Measurements from ENCODE around the gene RGSL1. TPM values are rescaled to one million over a fixed set of nuclear protein-coding genes. Genes with fewer than 3 reads are reported as not detected.

Gene RGSL1
- total and polyA plus RNA-seq, 12 donors, result not detected

GRCh38 chr1:182574156-182574555 is 124.2 kb downstream of the RGSL1 start:
- Histone ChIP-seq H3K36me3 (peaks cover 0 to 65% (median 15%) of the 10 kb centered on the region in 9 donors), H3K27ac (no peak overlapping the region), H3K27me3 (no peaks in the 10 kb centered on the region), H3K9me3 (no peaks in the 10 kb centered on the region), H3K4me3 (no peak overlapping the region), H3K4me1 (peaks cover 0 to 7% (median 0%) of the 10 kb centered on the region in 9 donors)
- ATAC-seq (no peak), DNase-seq (no peak)
- TF ChIP-seq, protein P1, sequence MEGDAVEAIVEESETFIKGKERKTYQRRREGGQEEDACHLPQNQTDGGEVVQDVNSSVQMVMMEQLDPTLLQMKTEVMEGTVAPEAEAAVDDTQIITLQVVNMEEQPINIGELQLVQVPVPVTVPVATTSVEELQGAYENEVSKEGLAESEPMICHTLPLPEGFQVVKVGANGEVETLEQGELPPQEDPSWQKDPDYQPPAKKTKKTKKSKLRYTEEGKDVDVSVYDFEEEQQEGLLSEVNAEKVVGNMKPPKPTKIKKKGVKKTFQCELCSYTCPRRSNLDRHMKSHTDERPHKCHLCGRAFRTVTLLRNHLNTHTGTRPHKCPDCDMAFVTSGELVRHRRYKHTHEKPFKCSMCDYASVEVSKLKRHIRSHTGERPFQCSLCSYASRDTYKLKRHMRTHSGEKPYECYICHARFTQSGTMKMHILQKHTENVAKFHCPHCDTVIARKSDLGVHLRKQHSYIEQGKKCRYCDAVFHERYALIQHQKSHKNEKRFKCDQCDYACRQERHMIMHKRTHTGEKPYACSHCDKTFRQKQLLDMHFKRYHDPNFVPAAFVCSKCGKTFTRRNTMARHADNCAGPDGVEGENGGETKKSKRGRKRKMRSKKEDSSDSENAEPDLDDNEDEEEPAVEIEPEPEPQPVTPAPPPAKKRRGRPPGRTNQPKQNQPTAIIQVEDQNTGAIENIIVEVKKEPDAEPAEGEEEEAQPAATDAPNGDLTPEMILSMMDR (IDR thresholded peaks at IDR 0.05), result no peak
- WGBS, 2 donors, result 95 to 97% methylated on average over 4 of the region's 4 CpGs
- intact Hi-C loops (cut with DNase I), result no loop called here

DNA sequence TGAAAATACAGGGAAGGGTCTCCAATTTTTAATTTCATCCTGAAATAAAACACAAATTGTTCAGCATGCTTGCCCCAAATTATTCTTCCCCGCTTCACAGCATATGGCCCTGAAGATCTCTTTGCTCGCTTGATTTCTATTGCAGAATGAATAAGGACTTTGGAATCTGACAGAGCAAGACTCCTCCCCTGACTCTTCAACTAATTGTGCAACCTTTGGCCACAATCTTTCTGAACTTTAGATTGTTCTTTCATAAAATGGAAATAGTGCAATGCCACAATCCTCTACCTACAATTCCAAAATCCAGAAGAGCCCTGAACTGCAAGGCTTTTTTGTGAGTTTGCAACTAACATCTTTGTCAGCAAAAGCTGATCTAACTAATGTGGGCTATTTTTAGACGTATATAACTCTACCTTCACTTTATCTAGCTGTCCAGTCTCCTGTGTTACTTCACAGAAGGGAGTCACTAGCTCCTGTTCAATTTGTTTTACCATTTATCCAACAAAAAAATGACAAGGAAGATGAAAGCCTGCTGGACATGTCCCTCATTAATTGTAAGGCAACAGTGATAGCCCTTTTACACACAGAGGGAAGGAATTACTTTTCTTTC is 125.7 kb downstream of the RGSL1 start:
- peak in 1 of 8 donors; percentile 78 for ATAC-seq
- WGBS, 2 donors, result 64 to 74% methylated on average over 3 of the region's 3 CpGs
- no peaks in the 10 kb centered on the region for H3K27me3 ChIP-seq

GRCh38 chr1:182580736-182581135 is 130.8 kb downstream of the RGSL1 start:
- WGBS, 2 donors, result 86 to 93% methylated on average over 2 of the region's 2 CpGs
- H3K36me3 ChIP-seq, result peaks cover 0 to 91% (median 26%) of the 10 kb centered on the region in 9 donors
- peaks cover 0 to 27% (median 12%) of the 10 kb centered on the region in 9 donors for H3K4me1 ChIP-seq
- intact Hi-C loops (cut with DNase I), result no loop called here
- DNase-seq (no peak), ATAC-seq (no peak)
- no peaks in the 10 kb centered on the region for H3K27me3 ChIP-seq
- TF ChIP-seq, protein P1 (IDR thresholded peaks at IDR 0.05), result no peak
- H3K4me3 ChIP-seq, result no peak overlapping the region
- H3K9me3 ChIP-seq, result no peaks in the 10 kb centered on the region
- no peak overlapping the region for H3K27ac ChIP-seq

More for the DNA sequence above, 125.7 kb downstream of the RGSL1 start:
- Histone ChIP-seq H3K36me3 (peaks cover 0 to 79% (median 27%) of the 10 kb centered on the region in 9 donors), H3K4me3 (no peak overlapping the region), H3K27ac (no peak overlapping the region), H3K4me1 (peaks cover 0 to 7% (median 0%) of the 10 kb centered on the region in 9 donors), H3K9me3 (no peaks in the 10 kb centered on the region)
- intact Hi-C loops (cut with DNase I), result no loop called here
- DNase-seq, result no peak
- TF ChIP-seq, protein P1 (IDR thresholded peaks at IDR 0.05), result no peak

DNA sequence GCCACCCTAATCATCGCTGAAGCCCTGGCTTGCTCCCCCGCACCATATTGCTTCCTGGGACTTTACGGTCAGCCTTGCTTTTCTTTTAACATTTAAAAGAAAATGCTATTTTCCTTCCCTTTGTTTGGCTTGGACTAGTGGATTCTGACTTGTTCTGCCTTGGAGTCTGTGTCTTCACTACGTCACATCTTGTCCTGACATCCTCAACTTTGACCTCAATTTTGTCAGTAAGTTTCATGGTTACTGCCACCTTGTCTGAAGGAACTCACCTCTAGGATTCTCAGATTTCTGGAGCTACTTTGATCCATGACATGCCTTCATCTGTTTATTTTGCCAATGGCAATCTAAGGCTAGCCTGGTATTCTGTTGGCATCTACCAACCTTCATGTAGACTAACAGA is 134.8 kb downstream of the RGSL1 start:
- Histone ChIP-seq H3K36me3 (peaks cover 0 to 52% (median 23%) of the 10 kb centered on the region in 9 donors), H3K27ac (no peak overlapping the region), H3K9me3 (no peaks in the 10 kb centered on the region), H3K4me1 (peaks cover 4 to 49% (median 23%) of the 10 kb centered on the region in 9 donors), H3K4me3 (no peak overlapping the region), H3K27me3 (no peaks in the 10 kb centered on the region)
- ATAC-seq (no peak), DNase-seq (no peak)
- intact Hi-C loops (cut with DNase I), result loop anchor here in 1 of 10 donors (5.0 kb wide), 1 partner anchor 137 kb away; no protein-coding TSS in a partner anchor
- 94 to 97% methylated on average over 4 of the region's 4 CpGs for WGBS, 2 donors
- TF ChIP-seq, protein P1 (IDR thresholded peaks at IDR 0.05), result no peak
